ENCODE measurements around the gene APOA1. TPM values are rescaled to one million over a fixed set of nuclear protein-coding genes. Genes with fewer than 3 reads are reported as not detected.

APOA1 gene
- total and polyA plus RNA-seq, 2 of the 4 experiments (the other 2 are of a cell fraction): 0.18 to 0.89 TPM

DNA sequence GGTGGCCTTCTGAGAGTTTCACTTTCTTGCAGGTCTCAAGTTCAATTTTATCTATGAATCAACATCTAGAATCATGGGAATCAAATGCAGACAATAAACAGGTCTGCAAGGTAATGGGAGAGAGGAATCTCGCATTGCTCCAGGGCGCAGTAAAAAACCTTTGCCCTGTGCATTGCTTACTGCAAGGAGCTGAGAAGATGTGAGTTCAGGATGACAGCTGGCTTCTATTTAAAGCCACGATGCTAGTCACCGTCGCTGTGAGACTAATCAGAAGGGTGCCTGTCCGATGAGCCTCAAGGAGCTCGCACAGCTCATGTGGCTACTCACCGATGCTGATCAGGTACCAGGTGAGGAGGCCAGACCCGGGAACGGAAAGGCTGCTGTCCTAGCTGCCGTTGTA lies 30.2 kb upstream of the APOA1 start:
- no peak overlapping the region for H3K4me2 ChIP-seq (ENCODE audit: low read depth, low read length)
- WGBS, 2 experiments (ENCODE audit: extremely low coverage in 2 of 2, insufficient read length in 1 of 2): 96% methylated on average over 8 of the region's 11 CpGs; no CpG with 5 or more reads in 1 of the 2 experiments
- no peak overlapping the region for H2BK5ac ChIP-seq (ENCODE audit: low read depth, low read length, poor library complexity, severe bottlenecking)
- ChIA-PET POLR2A (ENCODE audit: unreplicated experiment) (no interaction called here), CTCF (interaction anchor here (0.7 kb wide), 1 partner anchor 13 kb away, joined by 3 read pairs; no protein-coding TSS in a partner anchor)
- no peak overlapping the region for H3K18ac ChIP-seq (ENCODE audit: low read depth, low read length)
- no peak overlapping the region for H3K27ac ChIP-seq (ENCODE audit: insufficient read depth, low read length)
- intact Hi-C loops (cut with micrococcal nuclease) (no loop called here), dilution Hi-C loops (cut with HindIII; ENCODE audit: low sequenced_read_pairs, unreplicated experiment) (no loop called here), in situ Hi-C loops (cut with MboI; ENCODE audit: low sequenced_read_pairs) (no loop called here)
- no peak overlapping the region for H4K5ac ChIP-seq (ENCODE audit: low read depth, low read length)
- no peaks in the 10 kb centered on the region for H4K20me1 ChIP-seq (ENCODE audit: insufficient read depth, low read length)
- H3K9me3 ChIP-seq (ENCODE audit: control insufficient read depth, insufficient read depth, low read length): no peaks in the 10 kb centered on the region
- no peak overlapping the region for H3K4me3 ChIP-seq (ENCODE audit: insufficient read depth, low read depth, low read length)
- TF ChIP-seq MAZ (IDR thresholded peaks at IDR 0.05; ENCODE audit: borderline replicate concordance, low read depth, low read length): no peak
- TF ChIP-seq, protein P1, sequence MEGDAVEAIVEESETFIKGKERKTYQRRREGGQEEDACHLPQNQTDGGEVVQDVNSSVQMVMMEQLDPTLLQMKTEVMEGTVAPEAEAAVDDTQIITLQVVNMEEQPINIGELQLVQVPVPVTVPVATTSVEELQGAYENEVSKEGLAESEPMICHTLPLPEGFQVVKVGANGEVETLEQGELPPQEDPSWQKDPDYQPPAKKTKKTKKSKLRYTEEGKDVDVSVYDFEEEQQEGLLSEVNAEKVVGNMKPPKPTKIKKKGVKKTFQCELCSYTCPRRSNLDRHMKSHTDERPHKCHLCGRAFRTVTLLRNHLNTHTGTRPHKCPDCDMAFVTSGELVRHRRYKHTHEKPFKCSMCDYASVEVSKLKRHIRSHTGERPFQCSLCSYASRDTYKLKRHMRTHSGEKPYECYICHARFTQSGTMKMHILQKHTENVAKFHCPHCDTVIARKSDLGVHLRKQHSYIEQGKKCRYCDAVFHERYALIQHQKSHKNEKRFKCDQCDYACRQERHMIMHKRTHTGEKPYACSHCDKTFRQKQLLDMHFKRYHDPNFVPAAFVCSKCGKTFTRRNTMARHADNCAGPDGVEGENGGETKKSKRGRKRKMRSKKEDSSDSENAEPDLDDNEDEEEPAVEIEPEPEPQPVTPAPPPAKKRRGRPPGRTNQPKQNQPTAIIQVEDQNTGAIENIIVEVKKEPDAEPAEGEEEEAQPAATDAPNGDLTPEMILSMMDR (conservative IDR thresholded peaks at IDR 0.05; ENCODE audit: low read depth, low read length): no peak
- no peak for TF ChIP-seq MXI1 (IDR thresholded peaks at IDR 0.05; ENCODE audit: borderline replicate concordance, low read depth, low read length)
- TF ChIP-seq BHLHE40 (IDR thresholded peaks at IDR 0.05; ENCODE audit: low read depth, low read length): no peak
- no peak for TF ChIP-seq MAFK (IDR thresholded peaks at IDR 0.05; ENCODE audit: low read depth, low read length)
- TF ChIP-seq RAD21 (IDR thresholded peaks at IDR 0.05; ENCODE audit: low read length): no peak
- no peak for TF ChIP-seq SMC3 (IDR thresholded peaks at IDR 0.05; ENCODE audit: low read depth, low read length)
- no peak for TF ChIP-seq CHD1 (IDR thresholded peaks at IDR 0.05; ENCODE audit: low read depth, low read length)
- no peak for TF ChIP-seq POLR2A (IDR thresholded peaks at IDR 0.05; ENCODE audit: low read depth, low read length)
- no peak for TF ChIP-seq RFX5 (IDR thresholded peaks at IDR 0.05; ENCODE audit: low read depth, low read length)
- no peak overlapping the region for H3K23ac ChIP-seq (ENCODE audit: low read depth, low read length)
- no peak overlapping the region for H2BK15ac ChIP-seq (ENCODE audit: low read depth, low read length)
- no peak overlapping the region for H3K14ac ChIP-seq (replicated peaks; ENCODE audit: low read depth, low read length)
- peaks cover 0 to 10% of the 10 kb centered on the region in 2 experiments; a peak in 3 of 4 replicates for H3K79me1 ChIP-seq (ENCODE audit: low read depth in 1 of 2, low read length in 2 of 2)
- no peak overlapping the region for H3K4ac ChIP-seq (ENCODE audit: low read depth, low read length)
- DNase-seq (no peak), ATAC-seq (ENCODE audit: low read depth) (no peak)
- H3K27me3 ChIP-seq (ENCODE audit: control insufficient read depth, insufficient read depth, low read length): no peaks in the 10 kb centered on the region
- no peak overlapping the region for H4K91ac ChIP-seq (ENCODE audit: insufficient read depth, low read depth, low read length)
- H2AK9ac ChIP-seq (replicated peaks; ENCODE audit: low read depth, low read length, poor library complexity): no peak overlapping the region
- no peak overlapping the region for H3K56ac ChIP-seq (ENCODE audit: extremely low read depth, insufficient read depth, low read length)
- BruUV-seq (replicated peaks): no TSS peak
- H3K9ac ChIP-seq (ENCODE audit: low read depth, low read length): no peak overlapping the region
- H2BK20ac ChIP-seq (ENCODE audit: low read depth, low read length): no peak overlapping the region
- no peak overlapping the region for H2AK5ac ChIP-seq (ENCODE audit: low read depth, low read length)
- H2BK120ac ChIP-seq (ENCODE audit: low read depth, low read length): no peak overlapping the region
- no peak overlapping the region for H4K8ac ChIP-seq (ENCODE audit: low read depth in 2 of 2, low read length in 2 of 2)
- no peak overlapping the region for H2AFZ ChIP-seq (replicated peaks; ENCODE audit: low read length, poor library complexity)
- H3K4me1 ChIP-seq (ENCODE audit: control insufficient read depth, insufficient read depth, low read length): peaks cover 5% of the 10 kb centered on the region; the same call in 1 of the 2 replicates
- H3K9me1 ChIP-seq (ENCODE audit: insufficient read depth, low read length): peaks cover 19% of the 10 kb centered on the region
- H3K36me3 ChIP-seq (ENCODE audit: control insufficient read depth, insufficient read depth, low read length): peaks cover 29% of the 10 kb centered on the region

All from IMR-90 (cell line).